22Rv1 (cell line): ENCODE measurements around the gene SLC6A11.

Experiments
- ZFX ChIP-seq: fragments of 450-650 bp; IDR thresholded peaks from 2 replicates; pipeline ENCODE4 v1.6.1; 2017; ENCODE audit warnings: antibody characterized with exemption, borderline replicate concordance
- TF ChIP-seq, protein P1 (sequence below): fragments of 450-650 bp; IDR thresholded peaks from 2 replicates; pipeline ENCODE4 v1.5.1; 2017; ENCODE audit warnings: mild to moderate bottlenecking

DNA sequence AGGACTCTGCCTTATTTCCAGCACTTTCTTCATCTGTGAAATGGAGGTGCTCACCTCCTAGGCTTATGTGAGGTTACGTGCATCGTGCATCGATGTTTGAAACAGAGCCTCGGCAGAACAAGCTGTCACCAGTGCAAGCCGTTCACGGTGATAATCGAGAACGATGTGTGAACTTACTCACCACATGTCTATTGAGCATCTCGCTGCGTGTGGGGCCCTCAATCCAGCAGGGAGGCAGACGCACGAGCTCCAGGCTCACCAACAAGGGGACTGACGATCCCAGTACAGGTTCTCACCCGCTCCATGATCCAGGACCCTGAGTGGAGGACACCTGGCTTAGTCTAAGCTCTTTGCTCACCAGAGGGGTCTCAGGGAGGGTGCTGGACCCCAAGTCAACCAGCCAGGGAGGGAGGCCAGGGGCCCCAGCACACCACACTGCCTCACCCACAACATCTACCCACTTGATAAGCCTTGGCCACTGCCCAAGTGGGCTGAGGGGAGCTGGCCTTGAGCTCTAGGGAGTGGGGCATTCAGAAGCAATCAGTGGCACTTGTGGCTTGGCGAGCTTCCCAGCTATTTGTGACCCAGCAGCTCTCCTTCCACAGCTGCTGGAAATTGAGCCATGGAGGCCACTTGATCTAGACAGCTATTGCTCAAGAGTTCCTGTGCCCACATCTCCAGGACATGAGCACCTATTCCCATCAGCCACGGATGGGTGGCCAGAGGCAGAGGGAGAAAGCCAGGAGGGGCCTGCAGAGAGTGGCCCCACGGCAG, 142.1 kb downstream of the SLC6A11 start:
- TF ChIP-seq, protein P1, sequence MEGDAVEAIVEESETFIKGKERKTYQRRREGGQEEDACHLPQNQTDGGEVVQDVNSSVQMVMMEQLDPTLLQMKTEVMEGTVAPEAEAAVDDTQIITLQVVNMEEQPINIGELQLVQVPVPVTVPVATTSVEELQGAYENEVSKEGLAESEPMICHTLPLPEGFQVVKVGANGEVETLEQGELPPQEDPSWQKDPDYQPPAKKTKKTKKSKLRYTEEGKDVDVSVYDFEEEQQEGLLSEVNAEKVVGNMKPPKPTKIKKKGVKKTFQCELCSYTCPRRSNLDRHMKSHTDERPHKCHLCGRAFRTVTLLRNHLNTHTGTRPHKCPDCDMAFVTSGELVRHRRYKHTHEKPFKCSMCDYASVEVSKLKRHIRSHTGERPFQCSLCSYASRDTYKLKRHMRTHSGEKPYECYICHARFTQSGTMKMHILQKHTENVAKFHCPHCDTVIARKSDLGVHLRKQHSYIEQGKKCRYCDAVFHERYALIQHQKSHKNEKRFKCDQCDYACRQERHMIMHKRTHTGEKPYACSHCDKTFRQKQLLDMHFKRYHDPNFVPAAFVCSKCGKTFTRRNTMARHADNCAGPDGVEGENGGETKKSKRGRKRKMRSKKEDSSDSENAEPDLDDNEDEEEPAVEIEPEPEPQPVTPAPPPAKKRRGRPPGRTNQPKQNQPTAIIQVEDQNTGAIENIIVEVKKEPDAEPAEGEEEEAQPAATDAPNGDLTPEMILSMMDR = no peak
- TF ChIP-seq ZFX = no peak
